Parathyroid adenoma (tissue), 2 donors: Measurements from ENCODE around the gene PLEK.

Experiments used
- H2AFZ ChIP-seq: fragments of 300-600 bp; sonication (generic); one replicate; pipeline ENCODE4 v1.7.0; 2017; ENCODE audit warnings: antibody characterized with exemption, mild to moderate bottlenecking
- H3K27ac ChIP-seq: fragments of 300-600 bp; sonication (generic); one replicate; pipeline ENCODE4 v1.7.0; 2017
- H3K27me3 ChIP-seq: fragments of 300-600 bp; sonication (generic); one replicate; pipeline ENCODE4 v1.7.0; 2017; ENCODE audit warnings: low read length; ENCODE audit not compliant: control insufficient read depth, insufficient read depth
- H3K36me3 ChIP-seq: fragments of 300-600 bp; sonication (generic); one replicate; pipeline ENCODE4 v1.7.0; 2017; ENCODE audit warnings: low read length; ENCODE audit not compliant: control insufficient read depth, insufficient read depth
- H3K4me1 ChIP-seq: fragments of 300-600 bp; sonication (generic); one replicate; pipeline ENCODE4 v1.7.0; 2017; ENCODE audit warnings: control low read depth
- H3K4me2 ChIP-seq: fragments of 300-600 bp; sonication (generic); one replicate; pipeline ENCODE4 v1.7.0; 2017; ENCODE audit warnings: low read length
- H3K4me3 ChIP-seq: fragments of 300-600 bp; sonication (generic); one replicate; pipeline ENCODE4 v1.7.0; 2017; ENCODE audit warnings: low read depth, low read length
- H3K79me2 ChIP-seq: fragments of 300-600 bp; sonication (generic); one replicate; pipeline ENCODE4 v1.7.0; 2017; ENCODE audit warnings: control low read depth
- H3K9ac ChIP-seq: fragments of 300-600 bp; sonication (generic); one replicate; pipeline ENCODE4 v1.7.0; 2017; ENCODE audit warnings: mild to moderate bottlenecking
- H3K9me3 ChIP-seq: fragments of 300-600 bp; sonication (generic); one replicate; pipeline ENCODE4 v1.7.0; 2017; ENCODE audit warnings: low read length; ENCODE audit not compliant: control insufficient read depth
- TF ChIP-seq, protein P1 (sequence below): fragments of 300-600 bp; sonication (generic); IDR thresholded peaks from one replicate; pipeline ENCODE4 v1.7.0; 2017; ENCODE audit warnings: antibody characterized with exemption, mild to moderate bottlenecking
- donor health status: primary hyperparathyroidism.

The PLEK gene

DNA sequence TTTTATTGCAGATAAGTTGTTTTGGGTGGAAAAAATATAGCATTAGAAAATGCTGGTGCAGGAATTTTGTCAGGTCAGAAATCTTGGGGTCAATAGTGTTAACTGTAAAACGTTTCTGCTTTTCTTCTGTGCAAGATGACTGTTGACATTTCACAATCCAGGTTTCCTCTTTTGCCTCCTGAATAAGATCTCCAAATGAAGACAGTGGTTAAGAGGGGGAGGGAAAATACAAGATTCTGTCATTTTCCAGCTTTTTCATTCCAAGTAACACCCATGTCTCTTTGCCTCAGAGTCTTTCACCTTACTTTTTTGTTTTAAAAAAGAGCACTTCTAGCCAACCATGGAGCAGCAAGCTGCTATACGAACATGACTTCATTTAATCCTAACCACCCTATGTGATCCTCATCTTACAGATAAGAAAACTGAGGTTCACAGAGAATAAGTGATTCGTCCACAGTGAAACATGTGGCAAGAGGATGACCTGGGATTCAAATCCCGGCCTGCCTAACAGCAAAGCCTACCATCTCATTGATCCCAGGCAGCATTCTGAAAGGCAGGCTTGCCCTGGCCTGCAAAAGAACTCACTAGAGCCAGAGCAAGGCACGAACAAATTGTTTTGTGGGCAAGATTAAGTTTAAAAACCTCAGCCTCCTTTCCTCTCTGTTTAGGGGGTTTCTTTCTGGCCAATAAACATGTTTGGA lies 3.0 kb downstream of the PLEK start:
- Histone ChIP-seq H3K27ac (no peak overlapping the region), H3K9me3 (no peaks in the 10 kb centered on the region), H3K27me3 (no peaks in the 10 kb centered on the region), H3K4me2 (no peak overlapping the region), H2AFZ (no peak overlapping the region), H3K79me2 (no peaks in the 10 kb centered on the region), H3K9ac (no peak overlapping the region), H3K36me3 (no peaks in the 10 kb centered on the region), H3K4me1 (no peaks in the 10 kb centered on the region), H3K4me3 (no peak overlapping the region)
- TF ChIP-seq, protein P1, sequence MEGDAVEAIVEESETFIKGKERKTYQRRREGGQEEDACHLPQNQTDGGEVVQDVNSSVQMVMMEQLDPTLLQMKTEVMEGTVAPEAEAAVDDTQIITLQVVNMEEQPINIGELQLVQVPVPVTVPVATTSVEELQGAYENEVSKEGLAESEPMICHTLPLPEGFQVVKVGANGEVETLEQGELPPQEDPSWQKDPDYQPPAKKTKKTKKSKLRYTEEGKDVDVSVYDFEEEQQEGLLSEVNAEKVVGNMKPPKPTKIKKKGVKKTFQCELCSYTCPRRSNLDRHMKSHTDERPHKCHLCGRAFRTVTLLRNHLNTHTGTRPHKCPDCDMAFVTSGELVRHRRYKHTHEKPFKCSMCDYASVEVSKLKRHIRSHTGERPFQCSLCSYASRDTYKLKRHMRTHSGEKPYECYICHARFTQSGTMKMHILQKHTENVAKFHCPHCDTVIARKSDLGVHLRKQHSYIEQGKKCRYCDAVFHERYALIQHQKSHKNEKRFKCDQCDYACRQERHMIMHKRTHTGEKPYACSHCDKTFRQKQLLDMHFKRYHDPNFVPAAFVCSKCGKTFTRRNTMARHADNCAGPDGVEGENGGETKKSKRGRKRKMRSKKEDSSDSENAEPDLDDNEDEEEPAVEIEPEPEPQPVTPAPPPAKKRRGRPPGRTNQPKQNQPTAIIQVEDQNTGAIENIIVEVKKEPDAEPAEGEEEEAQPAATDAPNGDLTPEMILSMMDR: no peak

DNA sequence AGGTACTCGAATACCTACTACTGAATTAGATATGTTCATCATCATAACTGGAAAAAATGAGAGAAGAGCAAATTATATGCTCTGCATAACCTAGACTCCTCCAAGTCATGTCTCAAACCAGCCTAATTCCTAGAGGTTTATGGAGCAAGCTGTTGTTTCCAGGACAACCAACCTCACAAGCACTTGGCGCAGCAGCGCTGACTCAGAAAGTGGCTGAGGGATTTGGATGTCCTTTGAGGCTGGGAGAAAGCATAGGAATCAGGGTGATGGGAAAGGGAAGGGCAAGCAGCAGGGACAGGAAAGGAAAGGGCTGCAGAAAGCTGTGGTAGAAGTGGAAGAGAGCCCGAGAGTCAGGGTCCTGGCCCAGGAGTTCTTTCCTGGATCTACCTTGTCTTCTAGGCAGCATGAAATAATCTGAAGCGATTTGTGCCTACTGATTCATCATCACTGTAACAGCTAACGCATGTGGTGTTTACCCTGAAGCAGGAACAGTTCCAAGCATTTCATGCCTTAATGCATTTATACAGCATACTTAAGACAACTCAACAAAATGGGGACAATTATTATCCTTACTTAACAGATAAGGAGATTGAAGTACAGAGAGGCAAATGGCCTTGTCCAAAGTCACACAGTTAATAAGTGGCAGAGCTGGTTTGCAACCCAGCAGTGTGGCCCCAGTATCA lies 3.7 kb downstream of the PLEK start:
- H3K4me3 ChIP-seq: no peak overlapping the region
- no peak overlapping the region for H3K27ac ChIP-seq
- no peaks in the 10 kb centered on the region for H3K36me3 ChIP-seq
- no peak overlapping the region for H3K9ac ChIP-seq
- no peak overlapping the region for H2AFZ ChIP-seq
- no peaks in the 10 kb centered on the region for H3K27me3 ChIP-seq
- no peaks in the 10 kb centered on the region for H3K79me2 ChIP-seq
- TF ChIP-seq, protein P1: no peak
- H3K4me2 ChIP-seq: no peak overlapping the region
- H3K4me1 ChIP-seq: no peaks in the 10 kb centered on the region
- no peaks in the 10 kb centered on the region for H3K9me3 ChIP-seq

DNA sequence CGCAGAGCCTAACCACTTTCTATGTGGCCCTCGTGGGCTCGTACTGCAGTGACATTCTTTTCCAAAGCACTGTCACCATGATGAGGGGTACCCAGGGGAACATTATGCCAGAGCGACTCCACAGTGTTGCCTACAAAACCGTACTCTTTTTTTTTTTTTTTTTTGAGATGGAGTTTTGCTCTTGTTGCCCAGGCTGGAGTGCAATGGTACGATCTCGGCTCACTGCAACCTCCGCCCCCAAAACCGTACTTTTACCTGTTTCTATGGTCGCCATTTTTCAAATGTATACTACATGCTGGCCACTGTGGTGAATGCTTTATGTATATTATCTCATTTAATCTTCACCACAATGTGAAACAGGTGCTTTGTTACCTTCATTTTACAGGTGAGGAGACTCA lies 4.3 kb downstream of the PLEK start:
- H2AFZ ChIP-seq: no peak overlapping the region
- no peaks in the 10 kb centered on the region for H3K79me2 ChIP-seq
- TF ChIP-seq, protein P1: no peak
- no peaks in the 10 kb centered on the region for H3K27me3 ChIP-seq
- H3K4me3 ChIP-seq: no peak overlapping the region
- no peaks in the 10 kb centered on the region for H3K4me1 ChIP-seq
- H3K9me3 ChIP-seq: no peaks in the 10 kb centered on the region
- no peak overlapping the region for H3K4me2 ChIP-seq
- no peaks in the 10 kb centered on the region for H3K36me3 ChIP-seq
- H3K27ac ChIP-seq: no peak overlapping the region
- H3K9ac ChIP-seq: no peak overlapping the region

DNA sequence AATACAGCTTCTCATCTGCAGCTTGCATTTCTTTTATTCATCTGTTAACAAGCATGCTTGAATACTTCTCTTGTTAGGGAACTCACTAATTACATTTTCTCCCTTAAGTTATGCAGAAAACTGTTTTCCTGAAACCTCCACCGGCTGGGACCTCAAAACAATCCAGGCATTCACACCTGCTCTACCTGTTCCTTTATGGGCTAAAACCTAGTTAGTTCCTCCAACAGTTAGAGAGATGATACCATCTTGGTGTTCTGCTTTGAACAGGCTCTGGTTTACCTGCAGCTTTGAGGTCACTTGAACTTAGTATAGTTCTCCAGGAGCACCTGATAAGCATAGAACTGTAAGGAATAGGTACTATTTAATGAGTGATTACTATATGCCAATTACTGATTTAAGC lies 6.1 kb downstream of the PLEK start:
- Histone ChIP-seq H3K79me2 (no peaks in the 10 kb centered on the region), H3K9ac (no peak overlapping the region), H3K9me3 (no peaks in the 10 kb centered on the region), H3K4me1 (no peaks in the 10 kb centered on the region), H3K4me3 (no peak overlapping the region), H3K27ac (no peak overlapping the region), H2AFZ (no peak overlapping the region), H3K36me3 (no peaks in the 10 kb centered on the region), H3K4me2 (no peak overlapping the region), H3K27me3 (no peaks in the 10 kb centered on the region)
- TF ChIP-seq, protein P1: no peak

DNA sequence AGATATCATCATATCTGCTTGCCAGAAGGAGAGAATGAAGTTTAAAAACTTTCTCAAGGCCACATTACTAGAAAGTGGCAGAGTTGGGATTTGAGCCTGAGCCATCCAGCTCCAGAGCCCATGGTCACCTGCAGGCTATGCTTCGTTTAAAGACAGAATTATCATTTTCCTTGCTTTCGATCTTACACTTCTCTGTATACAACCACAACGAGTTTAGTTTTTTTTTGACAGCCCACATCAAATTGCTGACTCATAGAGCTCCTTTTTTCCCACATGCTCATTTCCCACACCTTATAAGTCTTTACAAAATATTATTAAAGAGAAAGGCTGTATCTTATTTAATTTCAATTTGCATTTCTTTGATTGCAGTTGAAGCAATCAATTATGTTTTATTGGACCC lies 6.5 kb downstream of the PLEK start:
- no peaks in the 10 kb centered on the region for H3K4me1 ChIP-seq

More for the DNA sequence above, 6.5 kb downstream of the PLEK start:
- Histone ChIP-seq H3K27me3 (no peaks in the 10 kb centered on the region), H3K79me2 (no peaks in the 10 kb centered on the region), H2AFZ (no peak overlapping the region), H3K27ac (no peak overlapping the region), H3K4me2 (no peak overlapping the region), H3K4me3 (no peak overlapping the region), H3K36me3 (no peaks in the 10 kb centered on the region), H3K9me3 (no peaks in the 10 kb centered on the region), H3K9ac (no peak overlapping the region)
- TF ChIP-seq, protein P1: no peak
